Measurements from ENCODE around the gene SNX6.
"Not testable (repeated sequence)": the region's sequence is repeated elsewhere in the genome, so short reads cannot be mapped to it uniquely, and the experiment has no call there.

Gene SNX6

DNA sequence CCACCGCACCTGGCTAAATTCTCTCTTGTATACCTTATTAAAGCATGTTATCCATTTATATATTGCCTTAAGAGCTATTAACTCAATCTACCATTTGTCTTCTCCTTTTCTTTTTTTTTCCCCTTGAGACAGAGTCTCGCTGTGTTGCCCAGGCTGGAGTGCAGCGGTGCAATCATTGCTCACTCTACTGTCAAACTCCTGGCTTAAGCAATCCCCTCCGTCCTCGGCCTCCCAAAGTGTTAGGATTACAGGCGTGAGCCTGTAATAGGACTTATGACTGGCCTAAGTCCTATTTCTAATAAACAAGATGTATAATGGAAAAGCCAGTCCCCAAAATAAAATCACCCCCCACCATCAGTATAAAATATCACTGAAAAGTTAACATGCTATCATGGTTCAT lies 14.4 kb downstream of the SNX6 start:
- Mint-ChIP-seq H3K4me3 (no peak overlapping the region), H3K9me3 (no peaks in the 10 kb centered on the region), H3K36me3 (peaks cover 79% of the 10 kb centered on the region), H3K4me1 (peaks cover 17% of the 10 kb centered on the region), H3K27ac (peak overlapping the region; percentile 77)
- ATAC-seq: no peak
- no peak for DNase-seq (ENCODE audit: low spot score in 2 of 2)

DNA sequence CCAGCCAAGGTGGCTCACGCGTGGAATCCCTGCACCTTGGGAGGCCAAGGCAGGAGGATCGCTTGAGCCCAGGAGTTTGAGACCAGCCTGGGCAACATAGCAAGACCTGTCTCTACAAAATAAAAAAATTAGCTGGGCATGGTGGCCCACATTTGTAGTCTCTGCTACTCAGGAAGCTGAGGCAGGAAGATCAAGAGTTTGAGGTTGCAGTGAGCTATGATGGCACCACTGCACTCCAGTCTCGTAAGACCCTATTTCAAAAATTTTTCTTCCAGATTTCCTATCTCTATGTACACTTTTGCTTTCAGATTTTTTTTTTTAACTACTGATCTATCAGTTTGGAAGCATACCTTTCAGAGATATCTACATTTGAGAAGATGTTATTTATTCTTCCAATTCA lies 15.3 kb downstream of the SNX6 start:
- H3K4me1 Mint-ChIP-seq: peaks cover 10% of the 10 kb centered on the region
- no peaks in the 10 kb centered on the region for H3K9me3 Mint-ChIP-seq
- no peak for DNase-seq (ENCODE audit: low spot score in 2 of 2)
- H3K27ac Mint-ChIP-seq: peak overlapping the region; percentile 77
- no peak overlapping the region for H3K4me3 Mint-ChIP-seq
- peaks cover 79% of the 10 kb centered on the region for H3K36me3 Mint-ChIP-seq
- ATAC-seq: no peak

DNA sequence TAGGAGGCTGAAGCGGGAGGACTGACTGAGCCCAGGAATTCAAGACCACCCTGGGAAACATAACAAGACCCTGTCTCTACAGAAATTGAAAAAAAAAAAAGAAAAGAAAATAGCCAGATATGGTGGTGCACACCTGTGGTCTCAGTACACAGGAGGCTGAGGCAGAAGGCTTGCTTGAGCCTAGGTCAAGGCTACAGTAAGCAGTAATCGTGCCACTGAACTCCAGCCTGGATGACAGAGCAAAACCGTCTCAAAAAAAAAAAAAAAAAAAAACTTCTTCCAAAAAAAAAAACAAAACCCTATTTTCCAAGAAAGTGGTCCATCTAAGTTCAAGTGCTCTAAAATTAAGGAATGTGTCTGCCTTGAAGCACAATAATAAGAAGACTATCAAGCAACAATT lies 19.8 kb downstream of the SNX6 start:
- peaks cover 83% of the 10 kb centered on the region for H3K36me3 Mint-ChIP-seq
- H3K27ac Mint-ChIP-seq: no peak overlapping the region
- H3K4me1 Mint-ChIP-seq: no peaks in the 10 kb centered on the region

DNA sequence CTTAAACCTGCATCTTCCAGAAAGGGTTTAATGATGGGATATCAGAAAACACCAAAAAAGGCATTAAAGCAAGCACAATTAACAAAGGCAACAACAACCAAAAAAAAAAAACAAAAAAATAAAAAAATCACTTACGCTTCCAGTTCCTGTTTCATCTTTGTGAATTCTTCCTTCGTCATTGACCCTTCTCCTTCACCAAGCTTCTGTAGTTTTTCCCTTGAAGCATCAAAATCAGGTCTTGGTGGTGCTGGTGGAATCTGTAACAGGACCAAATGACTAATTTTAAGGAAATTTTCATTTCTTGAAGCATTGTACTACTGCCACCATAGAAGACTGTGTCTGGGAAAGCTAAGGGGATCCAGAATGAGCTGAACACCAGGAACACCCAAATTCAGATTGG lies 24.5 kb downstream of the SNX6 start:
- ATAC-seq (no peak), DNase-seq (ENCODE audit: low spot score in 2 of 2) (no peak)
- Mint-ChIP-seq H3K9me3 (no peaks in the 10 kb centered on the region), H3K27ac (no peak overlapping the region), H3K36me3 (peaks cover 100% of the 10 kb centered on the region), H3K4me1 (no peaks in the 10 kb centered on the region), H3K4me3 (no peak overlapping the region)

More for the DNA sequence above, 19.8 kb downstream of the SNX6 start:
- Mint-ChIP-seq H3K9me3 (no peaks in the 10 kb centered on the region), H3K4me3 (no peak overlapping the region)
- no peak for ATAC-seq
- DNase-seq (ENCODE audit: low spot score in 2 of 2): no peak

DNA sequence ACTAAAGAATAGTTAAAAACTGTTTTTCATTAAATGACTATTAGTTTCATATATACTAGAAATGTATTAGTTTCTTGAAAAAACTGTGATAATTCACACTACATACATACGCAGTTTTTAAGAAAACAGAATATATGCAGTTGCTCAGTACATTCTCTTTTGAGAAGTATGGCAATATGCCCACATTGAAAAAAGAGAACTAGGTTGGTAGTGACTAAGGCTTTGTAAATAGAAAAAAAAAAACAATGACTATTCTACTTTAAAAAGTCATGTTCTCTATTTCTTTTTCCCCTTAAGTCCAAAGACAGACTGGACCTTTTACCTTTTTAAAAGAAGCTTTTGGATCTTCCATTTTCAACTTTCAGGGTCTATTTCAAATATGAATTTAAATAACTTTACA lies 25.0 kb downstream of the SNX6 start:
- no peaks in the 10 kb centered on the region for H3K4me1 Mint-ChIP-seq
- H3K4me3 Mint-ChIP-seq: no peak overlapping the region
- peaks cover 100% of the 10 kb centered on the region for H3K36me3 Mint-ChIP-seq
- ATAC-seq: no peak
- no peak overlapping the region for H3K27ac Mint-ChIP-seq
- no peaks in the 10 kb centered on the region for H3K9me3 Mint-ChIP-seq
- no peak for DNase-seq (ENCODE audit: low spot score in 2 of 2)

DNA sequence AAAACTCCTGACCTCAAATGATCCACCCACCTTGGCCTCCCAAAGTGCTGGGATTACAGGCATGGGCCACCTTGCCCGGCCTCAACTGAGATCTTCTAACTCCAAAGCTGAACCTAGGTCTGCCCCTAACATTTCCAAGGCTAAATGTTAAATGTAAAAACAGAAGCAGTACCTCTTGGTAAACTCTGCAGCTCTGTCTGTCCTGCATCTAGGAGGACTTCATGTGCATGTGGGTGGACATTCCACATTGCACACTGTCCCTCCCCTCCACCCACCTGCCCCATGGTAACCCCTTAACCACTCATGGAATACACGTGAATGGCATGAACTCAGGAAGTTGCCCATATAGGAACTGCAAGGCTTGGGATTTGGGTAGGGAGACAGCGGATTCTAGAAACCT lies 33.1 kb downstream of the SNX6 start:
- DNase-seq (ENCODE audit: low spot score in 2 of 2): no peak
- Mint-ChIP-seq H3K4me3 (no peak overlapping the region), H3K36me3 (peaks cover 100% of the 10 kb centered on the region), H3K9me3 (no peaks in the 10 kb centered on the region), H3K4me1 (no peaks in the 10 kb centered on the region), H3K27ac (no peak overlapping the region)
- no peak for ATAC-seq

DNA sequence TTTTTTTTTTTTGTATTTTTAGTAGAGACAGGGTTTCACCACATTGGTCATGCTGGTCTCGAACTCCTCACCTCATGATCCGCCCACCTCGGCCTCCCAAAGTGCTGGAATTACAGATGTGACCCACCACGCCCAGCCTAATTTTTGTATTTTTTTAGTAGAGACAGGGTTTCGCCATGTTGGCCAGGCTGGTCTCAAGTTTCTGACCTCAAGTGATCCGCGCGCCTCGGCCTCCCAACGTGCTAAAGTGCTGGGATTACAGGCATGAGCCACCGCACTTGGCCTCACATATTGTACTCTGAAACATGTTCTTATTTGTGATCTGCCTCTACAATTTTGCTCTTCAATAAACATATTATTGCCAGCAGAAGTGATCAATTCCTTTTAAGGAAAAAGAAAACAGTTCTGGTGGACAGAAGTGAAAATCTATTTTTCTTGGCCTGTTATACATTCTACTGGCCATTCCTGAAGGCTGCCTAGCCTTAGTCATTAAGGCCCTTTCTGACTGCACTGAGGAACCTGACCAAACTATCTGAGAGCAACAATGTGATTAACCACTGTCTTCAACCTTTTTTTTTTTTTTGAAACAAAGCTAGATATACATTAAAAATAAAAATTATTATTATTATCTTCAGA lies 36.1 kb downstream of the SNX6 start:
- Mint-ChIP-seq H3K9me3 (no peaks in the 10 kb centered on the region), H3K4me3 (no peak overlapping the region), H3K27ac (no peak overlapping the region), H3K4me1 (no peaks in the 10 kb centered on the region), H3K36me3 (peaks cover 100% of the 10 kb centered on the region)
- DNase-seq (ENCODE audit: low spot score in 2 of 2) (no peak), ATAC-seq (no peak)

DNA sequence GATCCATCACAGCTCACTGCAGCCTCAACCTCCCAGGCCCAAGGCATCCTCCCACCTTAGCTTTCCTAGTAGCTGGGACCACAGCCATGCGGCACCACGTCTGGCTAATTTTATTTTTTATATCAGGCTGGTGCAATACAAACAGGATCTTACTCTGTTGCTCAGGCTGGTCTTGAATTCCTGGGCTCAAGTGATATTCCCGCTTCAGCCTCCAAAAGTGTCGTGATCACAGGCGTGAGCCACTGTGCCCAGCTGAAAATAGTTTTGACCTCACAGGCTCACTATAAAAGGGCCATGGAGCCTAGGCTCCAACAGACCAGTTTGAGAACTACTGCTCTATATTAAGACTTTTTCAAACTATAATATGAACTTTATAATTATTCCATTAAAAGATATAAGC lies 37.3 kb downstream of the SNX6 start:
- Mint-ChIP-seq H3K4me1 (no peaks in the 10 kb centered on the region), H3K4me3 (no peak overlapping the region), H3K9me3 (no peaks in the 10 kb centered on the region), H3K36me3 (peaks cover 100% of the 10 kb centered on the region), H3K27ac (no peak overlapping the region)
- no peak for DNase-seq (ENCODE audit: low spot score in 2 of 2)
- no peak for ATAC-seq

DNA sequence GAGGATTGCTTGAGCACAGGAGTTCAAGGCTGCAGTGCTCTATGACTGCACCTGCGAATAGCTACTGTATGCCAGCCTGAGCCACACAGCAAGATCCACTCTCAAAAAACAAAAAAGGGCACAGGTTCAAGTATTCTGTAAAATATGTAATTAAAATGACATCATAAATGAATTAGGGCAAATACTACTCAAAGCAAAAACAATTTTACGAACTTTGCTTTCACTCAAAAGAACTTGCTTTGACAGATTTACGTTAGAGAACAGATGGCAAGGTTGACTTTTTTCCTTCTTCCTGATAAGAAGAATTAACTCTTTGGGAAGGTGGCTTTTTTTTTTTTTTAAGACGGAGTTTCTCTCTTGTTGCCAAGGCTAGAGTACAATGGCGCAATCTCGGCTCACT lies 46.4 kb downstream of the SNX6 start:
- H3K27ac Mint-ChIP-seq: no peak overlapping the region
- H3K36me3 Mint-ChIP-seq: peaks cover 100% of the 10 kb centered on the region
- H3K4me3 Mint-ChIP-seq: no peak overlapping the region
- DNase-seq (ENCODE audit: low spot score in 2 of 2) (no peak), ATAC-seq (no peak)
- no peaks in the 10 kb centered on the region for H3K9me3 Mint-ChIP-seq
- no peaks in the 10 kb centered on the region for H3K4me1 Mint-ChIP-seq

DNA sequence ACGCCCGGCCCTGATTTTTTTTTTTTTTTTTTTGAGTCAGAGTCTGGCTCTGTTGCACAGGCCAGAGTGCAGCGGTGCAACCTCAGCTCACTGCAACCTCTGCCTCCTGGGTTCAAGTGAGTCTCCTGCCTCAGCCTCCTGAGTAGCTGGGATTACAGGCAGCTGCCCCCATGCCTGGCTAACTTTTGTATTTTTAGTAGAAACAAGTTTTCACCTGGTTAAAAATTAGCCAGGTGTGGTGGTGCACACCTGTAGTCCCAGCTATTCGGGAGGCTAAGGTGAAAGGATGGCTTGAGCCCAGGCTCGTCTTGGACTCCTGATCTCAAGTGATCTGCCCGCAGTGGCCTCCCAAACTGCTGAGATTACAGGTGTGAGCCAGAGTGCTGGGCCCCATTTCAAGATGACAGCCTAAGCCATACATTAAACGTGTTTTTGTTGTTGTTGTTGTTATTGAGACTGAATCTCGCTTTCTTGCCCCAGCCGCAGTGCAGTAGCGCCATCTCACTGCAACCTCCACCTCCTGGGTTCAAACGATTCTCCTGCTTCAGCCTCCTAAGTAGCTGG lies 47.7 kb downstream of the SNX6 start:
- H3K36me3 Mint-ChIP-seq: peaks cover 100% of the 10 kb centered on the region
- H3K27ac Mint-ChIP-seq: no peak overlapping the region
- H3K9me3 Mint-ChIP-seq: no peaks in the 10 kb centered on the region
- ATAC-seq: no peak
- no peak overlapping the region for H3K4me3 Mint-ChIP-seq
- H3K4me1 Mint-ChIP-seq: no peaks in the 10 kb centered on the region
- DNase-seq (ENCODE audit: low spot score in 2 of 2): no peak

DNA sequence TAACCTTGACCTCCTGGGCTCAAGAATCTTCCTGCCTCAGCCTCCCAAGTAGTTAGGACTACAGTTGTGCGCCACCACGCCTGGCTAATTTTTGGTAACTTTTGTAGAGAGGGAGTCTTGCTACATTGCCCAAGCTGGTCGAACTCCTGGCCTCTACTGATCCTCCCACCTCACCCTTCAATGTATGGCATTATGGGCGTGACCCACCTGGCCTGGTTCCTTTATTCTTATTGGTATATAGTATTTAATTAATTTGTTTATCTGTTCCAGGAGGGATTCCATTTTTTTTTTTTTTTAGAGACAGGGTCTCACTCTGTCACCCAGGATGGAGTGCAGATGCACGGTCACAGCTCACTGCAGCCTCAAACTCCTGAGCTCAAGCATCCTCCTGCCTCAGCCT lies 49.6 kb downstream of the SNX6 start:
- H3K27ac Mint-ChIP-seq: peak overlapping the region; percentile 79
- ATAC-seq (no peak), DNase-seq (ENCODE audit: low spot score in 2 of 2) (no peak)
- no peak overlapping the region for H3K4me3 Mint-ChIP-seq
- no peaks in the 10 kb centered on the region for H3K9me3 Mint-ChIP-seq
- peaks cover 100% of the 10 kb centered on the region for H3K36me3 Mint-ChIP-seq
- no peaks in the 10 kb centered on the region for H3K4me1 Mint-ChIP-seq

DNA sequence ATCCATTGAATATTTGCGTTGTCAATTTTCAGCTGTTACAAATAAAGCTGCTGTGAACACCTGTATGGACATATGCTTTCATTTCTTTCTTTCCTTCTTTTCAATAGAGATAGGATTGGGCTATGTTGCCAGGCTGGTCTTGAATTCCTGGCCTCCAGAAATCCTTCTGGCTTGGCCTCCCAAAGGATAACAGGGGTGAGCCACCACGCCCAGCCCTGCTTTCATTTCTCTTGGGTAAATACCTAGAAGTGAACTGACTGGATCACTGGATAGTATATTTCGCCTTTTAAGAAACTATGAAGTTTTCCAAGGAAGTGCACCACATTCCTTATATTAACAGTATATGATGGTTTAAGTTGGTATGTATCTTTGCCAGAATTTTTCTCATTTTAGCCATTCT lies 58.2 kb downstream of the SNX6 start:
- ATAC-seq (no peak), DNase-seq (ENCODE audit: low spot score in 2 of 2) (no peak)
- Mint-ChIP-seq H3K36me3 (peaks cover 100% of the 10 kb centered on the region), H3K27ac (no peak overlapping the region), H3K4me3 (no peak overlapping the region), H3K4me1 (no peaks in the 10 kb centered on the region), H3K9me3 (no peaks in the 10 kb centered on the region)

DNA sequence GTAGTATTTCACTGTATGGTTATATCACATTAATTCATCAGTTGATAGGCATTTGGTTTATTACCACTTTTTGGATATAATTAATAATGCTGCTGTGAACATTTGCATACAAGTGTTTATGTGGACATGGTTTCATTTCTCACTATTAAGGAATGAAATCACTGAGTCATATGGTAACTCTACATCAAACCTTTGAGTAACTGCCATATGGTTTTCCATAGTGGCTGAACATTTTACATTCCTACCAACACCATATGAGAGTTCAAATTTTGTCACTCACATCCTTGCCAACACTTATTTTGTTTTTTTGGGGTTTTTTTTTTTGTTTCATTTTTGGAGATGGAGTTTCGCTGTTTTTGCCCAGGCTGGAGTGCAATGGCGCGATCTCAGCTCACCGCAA lies 60.2 kb downstream of the SNX6 start:
- Mint-ChIP-seq H3K9me3 (no peaks in the 10 kb centered on the region), H3K36me3 (peaks cover 100% of the 10 kb centered on the region), H3K27ac (peak overlapping the region; percentile 60), H3K4me3 (no peak overlapping the region), H3K4me1 (no peaks in the 10 kb centered on the region)
- DNase-seq (ENCODE audit: low spot score in 2 of 2) (no peak), ATAC-seq (no peak)

DNA sequence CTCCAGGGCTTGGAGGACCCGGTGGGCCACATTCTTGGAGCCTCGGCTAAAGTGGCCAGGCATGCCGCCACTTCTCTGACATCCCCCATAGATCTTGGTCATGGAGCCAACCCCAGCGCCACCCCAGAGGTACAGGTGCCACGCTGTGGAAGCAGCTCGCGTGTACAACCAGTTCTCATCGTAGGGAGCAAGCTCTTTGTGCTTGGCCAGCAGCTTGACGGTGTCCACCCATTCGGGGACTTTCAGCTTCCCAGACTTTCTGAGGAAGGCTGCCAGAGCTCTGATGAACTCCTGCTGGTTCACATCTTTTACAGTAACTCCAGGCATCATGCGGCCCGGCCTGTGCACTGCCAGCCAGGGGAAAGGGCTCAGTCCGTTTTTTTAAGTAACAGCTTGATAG lies 61.1 kb downstream of the SNX6 start:
- Mint-ChIP-seq H3K27ac (no peak overlapping the region), H3K4me1 (no peaks in the 10 kb centered on the region), H3K36me3 (peaks cover 100% of the 10 kb centered on the region), H3K4me3 (no peak overlapping the region), H3K9me3 (no peaks in the 10 kb centered on the region)
- no peak for ATAC-seq
- DNase-seq (ENCODE audit: low spot score in 2 of 2): no peak

DNA sequence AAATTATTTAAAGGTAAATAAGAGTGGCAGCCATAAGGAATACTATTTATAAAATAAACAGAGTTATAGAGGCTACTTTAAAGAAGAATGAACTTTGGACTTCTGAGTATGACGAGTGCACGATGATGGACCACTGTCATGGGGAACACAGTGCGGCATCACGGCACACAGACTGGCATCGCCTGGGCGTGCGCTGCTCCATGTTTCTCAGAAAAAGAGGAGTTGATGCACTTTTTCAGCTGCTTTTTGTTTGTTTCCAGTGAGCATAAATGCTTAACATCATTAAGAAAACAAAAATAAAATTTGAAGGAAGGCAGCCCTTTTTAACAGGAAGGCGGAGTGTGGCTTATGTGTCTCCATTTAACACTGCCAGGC lies 67.2 kb downstream of the SNX6 start:
- H3K9me3 Mint-ChIP-seq: no peaks in the 10 kb centered on the region
- ATAC-seq: no peak
- DNase-seq (ENCODE audit: low spot score in 2 of 2): no peak
- no peak overlapping the region for H3K27ac Mint-ChIP-seq
- no peaks in the 10 kb centered on the region for H3K4me1 Mint-ChIP-seq
- no peak overlapping the region for H3K4me3 Mint-ChIP-seq
- H3K36me3 Mint-ChIP-seq: peaks cover 57% of the 10 kb centered on the region

DNA sequence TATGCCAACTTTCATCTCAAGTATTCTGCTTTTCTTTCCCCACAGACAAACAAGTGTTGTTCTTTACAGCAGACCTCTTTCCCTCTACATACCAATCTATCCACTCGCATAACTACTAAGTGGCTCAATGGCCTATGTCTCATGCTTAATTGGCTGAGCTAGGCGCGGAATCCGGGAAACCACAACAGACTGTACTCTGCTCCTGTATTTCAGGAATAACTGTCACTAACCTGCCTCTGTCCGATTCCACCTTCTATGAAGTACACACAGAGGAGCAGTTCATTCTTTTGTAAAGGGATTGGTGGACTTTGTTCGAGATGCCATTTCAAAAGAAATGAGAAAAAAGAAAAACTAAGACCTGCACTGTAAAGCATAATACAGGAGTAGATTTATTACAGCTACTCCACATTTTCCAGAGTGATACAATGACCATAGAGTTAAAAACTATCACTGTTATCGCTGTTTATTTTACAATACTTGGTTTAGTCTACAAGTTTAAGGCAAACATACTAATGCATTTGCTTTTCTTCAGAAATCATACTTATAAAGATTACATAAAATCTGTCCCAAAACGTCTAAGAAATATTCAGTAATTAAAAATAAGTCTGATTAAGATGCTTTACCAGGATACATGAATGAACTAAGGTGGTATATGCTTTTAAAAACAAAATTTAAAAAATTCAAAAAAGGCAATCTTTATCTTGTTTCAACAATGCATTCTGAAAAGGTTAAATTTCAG lies 67.7 kb downstream of the SNX6 start:
- ATAC-seq; H3K4me3 Mint-ChIP-seq; H3K4me1 Mint-ChIP-seq; H3K27ac Mint-ChIP-seq; H3K9me3 Mint-ChIP-seq; DNase-seq (ENCODE audit: low spot score in 2 of 2): not testable (repeated sequence)
- H3K36me3 Mint-ChIP-seq: peaks cover 51% of the 10 kb centered on the region

All from stimulated activated effector memory CD8-positive, alpha-beta T cell treated with anti-CD3 and anti-CD28 coated beads, Interleukin-12 subunit alpha, Interleukin-12 subunit beta, amount 100 ng/mL, for 72 hours (primary cell).